ENCODE data around the gene AKT3. TPM values are rescaled to one million over a fixed set of nuclear protein-coding genes. Genes with fewer than 3 reads are reported as not detected.

The AKT3 gene
- total RNA-seq, 4 donors from 2014 or later, result 42.2 to 66.5 (median 60.0) TPM

GRCh38 chr1:243882276-243882675 lies 32.2 kb upstream of the AKT3 start:
- no peak for TF ChIP-seq CTCF (IDR thresholded peaks at IDR 0.05; ENCODE audit: low read depth)

GRCh38 chr1:243855616-243856318 lies 5.7 kb upstream of the AKT3 start:
- TF ChIP-seq CTCF (IDR thresholded peaks at IDR 0.05; ENCODE audit: low read depth), result no peak

GRCh38 chr1:243851765-243852164 lies 1.7 kb upstream of the AKT3 start:
- no peak for TF ChIP-seq CTCF (IDR thresholded peaks at IDR 0.05; ENCODE audit: low read depth)

GRCh38 chr1:243851257-243851756 lies 1.3 kb upstream of the AKT3 start:
- TF ChIP-seq CTCF (IDR thresholded peaks at IDR 0.05; ENCODE audit: low read depth), result no peak

- TF ChIP-seq CTCF (IDR thresholded peaks at IDR 0.05; ENCODE audit: low read depth), result no peak
Observed at GRCh38 chr1:243850452-243851256, 611 bp upstream of the AKT3 start.

DNA sequence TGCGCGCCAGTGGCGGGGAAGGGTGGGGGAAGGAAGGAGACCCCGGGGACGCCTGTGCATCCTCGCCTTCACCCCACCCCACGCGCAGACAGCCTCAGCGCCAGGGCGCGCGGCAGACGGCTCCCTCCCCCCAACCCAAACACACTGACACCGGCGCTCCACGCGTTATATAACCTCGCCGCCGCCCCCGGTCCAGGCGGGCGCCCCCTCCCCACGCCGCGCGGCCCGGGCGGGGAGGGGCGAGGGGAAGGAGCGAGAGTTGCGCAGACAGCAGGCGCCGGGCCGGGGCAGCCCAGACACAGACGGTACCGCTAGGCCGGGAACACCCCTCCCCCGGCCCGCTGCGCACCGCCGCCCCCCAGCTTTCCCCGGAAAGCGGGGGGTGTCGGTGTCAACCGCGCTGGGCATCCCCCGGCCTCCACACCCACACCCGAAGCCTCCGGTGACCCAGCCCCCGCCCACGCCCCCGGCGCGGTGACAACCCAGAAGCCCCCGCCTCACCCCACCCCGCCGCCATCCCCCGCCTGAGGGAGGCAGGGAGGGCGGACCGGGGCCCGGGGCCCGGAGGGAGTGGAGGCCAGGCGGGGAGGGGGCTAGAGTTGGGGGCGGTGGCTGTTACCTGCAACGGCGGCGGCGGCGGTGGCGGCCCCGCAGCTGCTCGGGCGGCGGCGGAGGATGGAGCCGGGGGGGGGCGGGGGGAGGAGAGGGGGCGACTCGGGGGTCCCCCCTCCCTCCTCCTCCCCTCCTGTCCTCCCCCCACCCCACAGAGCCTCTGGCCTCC lies 432 bp downstream of the AKT3 start:
- TF ChIP-seq CTCF (IDR thresholded peaks at IDR 0.05; ENCODE audit: low read depth), result no peak
